Muscle layer of colon (tissue), 2 donors: ENCODE data around the gene TAS1R3.

Experiments
- H3K27ac ChIP-seq: one replicate; pipeline ENCODE4 v1.7.0; 2013; ENCODE audit warnings: low read depth, mild to moderate bottlenecking, low read length, moderate library complexity
- H3K27me3 ChIP-seq, 2 donors: one replicate each; pipeline ENCODE4 v1.7.0; 2013; ENCODE audit warnings: low read length in 2 of 2, mild to moderate bottlenecking in 2 of 2; ENCODE audit not compliant: insufficient read depth in 2 of 2, control insufficient read depth in 1 of 2
- H3K36me3 ChIP-seq: one replicate; pipeline ENCODE4 v1.7.0; 2013; ENCODE audit warnings: mild to moderate bottlenecking, low read length; ENCODE audit not compliant: insufficient read depth
- H3K4me1 ChIP-seq: one replicate; pipeline ENCODE4 v1.7.0; 2013; ENCODE audit warnings: mild to moderate bottlenecking, low read length; ENCODE audit not compliant: insufficient read depth
- H3K4me3 ChIP-seq, 2 donors: one replicate each; pipeline ENCODE4 v1.7.0; 2013; ENCODE audit warnings: low read length in 2 of 2, low read depth in 1 of 2, mild to moderate bottlenecking in 1 of 2, moderate library complexity in 1 of 2
- H3K9ac ChIP-seq: one replicate; pipeline ENCODE4 v1.7.0; 2013; ENCODE audit warnings: low read length
- H3K9me3 ChIP-seq: one replicate; pipeline ENCODE4 v1.7.0; 2013; ENCODE audit warnings: mild to moderate bottlenecking, low read length
- donor health status: abdominal sarcoma.
- donor health status: Adenocarcinoma of cecum.

The TAS1R3 gene

DNA sequence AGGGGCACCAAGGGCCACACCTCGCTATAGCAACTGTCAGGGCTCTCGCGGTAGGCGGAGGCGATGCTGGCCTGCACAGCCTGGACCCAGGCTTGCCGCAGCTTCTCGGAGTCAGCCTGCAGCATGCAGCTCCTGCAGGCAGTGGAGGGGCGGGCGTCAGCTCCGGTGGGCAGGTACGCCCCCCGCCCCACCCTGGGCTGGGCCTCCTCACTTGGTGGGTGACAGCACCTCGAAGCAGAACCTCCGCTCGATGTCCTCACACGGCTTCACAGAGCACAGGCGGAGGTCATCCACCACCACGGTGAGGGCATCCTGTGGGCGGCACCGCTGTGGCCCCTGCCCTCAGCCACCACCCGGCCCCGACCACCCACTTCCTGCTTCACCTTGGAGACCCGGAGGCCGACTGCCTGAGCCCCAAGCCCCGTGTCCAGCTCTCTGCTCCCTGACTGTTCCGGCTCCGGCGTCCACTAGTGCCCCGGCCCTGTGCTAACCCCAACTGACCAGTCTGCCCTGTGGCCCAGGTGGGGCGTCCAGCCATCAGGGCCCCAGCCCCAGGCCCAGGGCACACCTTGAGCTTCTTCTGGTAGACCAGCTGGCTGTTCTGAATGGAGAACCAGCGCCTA lies 33.2 kb upstream of the TAS1R3 start:
- Histone ChIP-seq H3K4me3 (no peak overlapping the region), H3K9me3 (no peaks in the 10 kb centered on the region), H3K27me3 (no peaks in the 10 kb centered on the region), H3K27ac (no peak overlapping the region), H3K9ac (no peak overlapping the region), H3K4me1 (no peaks in the 10 kb centered on the region), H3K36me3 (no peaks in the 10 kb centered on the region)

DNA sequence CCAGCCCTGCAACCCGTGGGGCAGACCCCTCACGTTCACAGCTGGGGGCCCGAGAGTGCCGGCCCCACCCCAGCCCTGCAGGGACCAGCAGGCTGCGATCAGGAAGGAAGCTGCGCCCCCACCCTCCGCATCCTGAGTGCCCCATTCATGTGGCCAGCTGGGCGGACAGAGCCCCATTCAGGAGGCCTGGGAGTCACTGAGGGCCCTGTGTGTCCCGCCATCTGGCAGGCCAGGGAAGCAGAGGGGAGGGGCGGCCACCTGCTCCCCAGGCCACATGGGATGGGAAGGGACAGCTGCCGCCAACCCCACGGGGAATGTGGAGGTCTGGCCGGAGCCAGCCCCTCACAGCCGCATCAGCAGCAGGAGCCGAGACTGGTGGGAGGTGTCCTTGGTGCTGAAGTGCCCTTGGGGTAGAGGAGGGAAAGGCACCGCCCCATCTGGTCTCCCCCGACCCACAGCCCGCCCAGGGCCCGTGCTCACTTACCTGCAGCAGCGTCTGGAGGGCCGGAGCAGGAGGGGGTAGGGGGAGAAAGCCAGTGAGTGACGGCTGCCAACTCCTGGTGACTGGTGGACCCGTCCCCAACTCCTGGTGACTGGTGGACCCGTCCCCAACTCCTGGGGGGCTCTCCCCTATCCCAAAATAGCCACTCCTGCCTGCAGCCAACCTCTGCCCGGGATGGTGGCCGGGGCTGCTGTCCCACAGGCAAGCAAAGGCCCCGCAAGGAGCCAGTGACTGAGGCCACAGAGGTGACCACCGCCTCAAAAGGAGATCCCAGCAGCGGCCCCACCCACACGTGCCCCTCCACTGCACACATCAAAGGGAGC lies 32.0 kb upstream of the TAS1R3 start:
- Histone ChIP-seq H3K36me3 (no peaks in the 10 kb centered on the region), H3K4me1 (peaks cover 3% of the 10 kb centered on the region), H3K27me3 (no peaks in the 10 kb centered on the region), H3K9me3 (no peaks in the 10 kb centered on the region), H3K27ac (no peak overlapping the region), H3K4me3 (no peak overlapping the region), H3K9ac (no peak overlapping the region)

DNA sequence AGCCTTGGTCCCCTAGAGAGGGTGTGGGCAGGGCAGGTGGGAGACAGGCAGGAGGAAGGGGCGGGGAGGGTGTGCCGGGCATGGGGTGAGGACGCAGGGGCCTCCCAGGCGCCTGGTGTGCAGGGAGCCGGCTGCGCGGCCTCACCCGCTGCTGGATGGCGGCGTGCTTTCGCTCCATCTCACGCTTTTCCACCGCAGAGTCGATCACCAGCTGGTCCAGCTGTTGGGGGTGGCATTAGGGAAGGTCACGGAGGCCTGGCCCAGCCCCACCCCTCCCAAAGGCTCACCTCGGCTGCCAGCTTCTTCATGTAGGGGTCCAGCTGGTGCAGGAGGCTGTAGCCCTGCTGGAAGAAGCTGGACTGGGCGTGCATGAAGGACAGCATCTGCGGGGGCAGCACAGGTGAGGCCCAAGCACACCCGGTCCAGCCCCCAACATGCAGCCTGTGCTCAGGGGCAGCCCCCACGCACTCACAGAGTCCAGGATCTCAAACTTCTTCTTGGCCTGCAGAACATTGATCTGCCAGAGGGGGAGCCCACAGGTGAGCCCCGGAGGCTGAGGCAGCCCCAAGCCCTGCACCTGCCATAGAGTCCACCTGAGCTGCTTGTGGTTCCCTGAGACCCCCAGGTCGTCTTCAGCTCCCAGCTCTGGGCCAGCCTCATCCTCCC lies 31.3 kb upstream of the TAS1R3 start:
- no peak overlapping the region for H3K4me3 ChIP-seq
- peaks cover 3% of the 10 kb centered on the region for H3K4me1 ChIP-seq
- no peak overlapping the region for H3K27ac ChIP-seq
- H3K9me3 ChIP-seq = no peaks in the 10 kb centered on the region
- no peak overlapping the region for H3K9ac ChIP-seq
- no peaks in the 10 kb centered on the region for H3K36me3 ChIP-seq
- H3K27me3 ChIP-seq = no peaks in the 10 kb centered on the region

DNA sequence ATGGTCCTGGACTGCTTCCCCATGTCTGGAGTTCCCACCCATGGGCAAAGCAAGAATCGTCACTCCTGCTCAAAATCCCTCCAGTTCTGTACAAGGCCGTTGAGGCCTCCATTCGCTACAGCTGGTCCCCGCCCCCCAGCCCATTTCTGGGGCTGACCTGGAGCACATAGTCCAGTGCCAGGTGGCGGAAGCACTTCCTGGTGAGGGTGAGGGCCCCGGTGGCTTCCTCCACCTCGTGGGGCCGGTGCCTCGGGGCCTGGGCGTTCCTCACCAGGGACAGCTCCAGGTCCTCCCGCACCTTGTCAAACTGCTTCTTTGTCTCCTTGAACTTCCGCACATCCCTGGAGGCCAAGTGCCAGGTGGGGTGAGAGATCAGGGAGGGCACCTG lies 30.7 kb upstream of the TAS1R3 start:
- Histone ChIP-seq H3K27me3 (no peaks in the 10 kb centered on the region), H3K36me3 (no peaks in the 10 kb centered on the region), H3K27ac (no peak overlapping the region), H3K4me3 (no peak overlapping the region), H3K4me1 (peaks cover 6% of the 10 kb centered on the region), H3K9me3 (no peaks in the 10 kb centered on the region), H3K9ac (no peak overlapping the region)

DNA sequence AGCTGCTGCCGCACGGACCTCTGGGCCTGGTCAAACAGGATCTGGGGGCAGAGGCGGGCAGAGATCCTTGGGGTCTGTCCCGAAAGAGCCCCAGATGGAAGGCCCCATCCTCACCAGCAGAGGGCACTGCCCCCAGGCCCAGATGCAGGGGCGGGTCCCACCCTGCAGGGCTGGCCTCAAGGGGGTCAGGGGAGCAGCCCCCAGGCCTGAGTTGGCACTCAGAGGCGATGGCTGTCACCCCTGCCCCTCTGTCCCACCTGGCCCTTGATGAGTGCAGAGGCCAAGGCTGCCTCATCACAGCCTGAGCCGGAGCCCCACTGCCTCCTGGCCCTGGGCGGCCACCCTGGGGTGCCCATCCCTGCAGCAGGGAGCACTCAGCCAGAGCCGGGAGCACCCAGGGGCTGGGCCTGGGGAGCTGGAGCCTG lies 29.1 kb upstream of the TAS1R3 start:
- H3K27ac ChIP-seq = no peak overlapping the region
- no peaks in the 10 kb centered on the region for H3K9me3 ChIP-seq
- H3K4me1 ChIP-seq = peaks cover 22% of the 10 kb centered on the region
- no peaks in the 10 kb centered on the region for H3K36me3 ChIP-seq
- no peak overlapping the region for H3K9ac ChIP-seq
- no peak overlapping the region for H3K4me3 ChIP-seq
- H3K27me3 ChIP-seq = no peaks in the 10 kb centered on the region

DNA sequence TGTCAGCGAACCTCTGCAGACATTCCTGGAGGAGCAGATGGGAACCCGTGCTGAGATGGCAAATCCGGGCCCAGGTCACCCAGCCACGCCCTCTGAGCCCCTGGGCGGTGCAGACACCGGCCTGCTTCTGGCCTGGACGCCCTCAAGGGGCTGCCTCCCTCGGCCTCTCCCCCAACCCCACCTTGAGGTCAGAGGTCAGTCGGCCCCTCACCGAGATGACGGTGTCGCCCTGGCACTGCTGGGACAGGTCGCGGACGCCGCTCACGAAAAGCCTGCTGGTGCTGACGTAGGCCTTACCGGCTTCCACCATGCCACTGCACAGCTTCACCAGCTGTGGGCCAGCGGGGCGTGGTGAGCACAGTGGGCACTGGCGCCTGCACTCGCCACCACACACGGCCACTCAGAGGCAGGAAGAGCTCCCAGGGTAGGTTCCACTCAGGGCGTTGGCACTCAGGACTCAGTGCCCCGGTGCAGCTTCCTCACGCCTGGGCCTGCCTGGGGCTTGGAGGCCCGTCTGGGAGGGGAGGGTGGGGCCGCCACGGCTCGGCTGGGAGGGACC lies 28.1 kb upstream of the TAS1R3 start:
- no peaks in the 10 kb centered on the region for H3K9me3 ChIP-seq
- peaks cover 22% of the 10 kb centered on the region for H3K4me1 ChIP-seq
- no peaks in the 10 kb centered on the region for H3K27me3 ChIP-seq
- no peaks in the 10 kb centered on the region for H3K36me3 ChIP-seq
- no peak overlapping the region for H3K4me3 ChIP-seq
- H3K27ac ChIP-seq = no peak overlapping the region
- H3K9ac ChIP-seq = no peak overlapping the region

DNA sequence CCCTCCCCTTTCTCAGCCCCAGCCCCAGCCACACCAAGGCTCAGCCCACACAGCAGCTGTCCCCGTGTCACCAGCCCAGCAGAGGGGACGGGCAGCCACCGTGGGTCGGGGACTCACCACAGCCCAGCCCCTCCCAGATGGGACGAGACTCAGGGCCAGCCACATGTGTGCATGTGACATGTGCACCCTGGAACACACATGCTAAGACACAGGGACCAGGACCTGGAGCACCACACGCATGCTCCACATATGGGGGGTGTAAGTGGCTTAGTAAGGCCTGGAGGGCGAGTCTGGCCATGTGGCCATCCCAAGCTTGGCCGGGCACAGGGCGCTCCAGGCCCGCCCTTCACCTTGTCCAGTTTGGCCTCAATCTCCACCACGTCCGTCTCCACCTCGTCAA lies 27.3 kb upstream of the TAS1R3 start:
- Histone ChIP-seq H3K27me3 (no peaks in the 10 kb centered on the region), H3K27ac (peak overlapping the region; percentile 14), H3K9ac (no peak overlapping the region), H3K9me3 (no peaks in the 10 kb centered on the region), H3K4me3 (peak overlapping the region in 1 of 2 donors; percentile 85), H3K36me3 (no peaks in the 10 kb centered on the region), H3K4me1 (peaks cover 22% of the 10 kb centered on the region)

DNA sequence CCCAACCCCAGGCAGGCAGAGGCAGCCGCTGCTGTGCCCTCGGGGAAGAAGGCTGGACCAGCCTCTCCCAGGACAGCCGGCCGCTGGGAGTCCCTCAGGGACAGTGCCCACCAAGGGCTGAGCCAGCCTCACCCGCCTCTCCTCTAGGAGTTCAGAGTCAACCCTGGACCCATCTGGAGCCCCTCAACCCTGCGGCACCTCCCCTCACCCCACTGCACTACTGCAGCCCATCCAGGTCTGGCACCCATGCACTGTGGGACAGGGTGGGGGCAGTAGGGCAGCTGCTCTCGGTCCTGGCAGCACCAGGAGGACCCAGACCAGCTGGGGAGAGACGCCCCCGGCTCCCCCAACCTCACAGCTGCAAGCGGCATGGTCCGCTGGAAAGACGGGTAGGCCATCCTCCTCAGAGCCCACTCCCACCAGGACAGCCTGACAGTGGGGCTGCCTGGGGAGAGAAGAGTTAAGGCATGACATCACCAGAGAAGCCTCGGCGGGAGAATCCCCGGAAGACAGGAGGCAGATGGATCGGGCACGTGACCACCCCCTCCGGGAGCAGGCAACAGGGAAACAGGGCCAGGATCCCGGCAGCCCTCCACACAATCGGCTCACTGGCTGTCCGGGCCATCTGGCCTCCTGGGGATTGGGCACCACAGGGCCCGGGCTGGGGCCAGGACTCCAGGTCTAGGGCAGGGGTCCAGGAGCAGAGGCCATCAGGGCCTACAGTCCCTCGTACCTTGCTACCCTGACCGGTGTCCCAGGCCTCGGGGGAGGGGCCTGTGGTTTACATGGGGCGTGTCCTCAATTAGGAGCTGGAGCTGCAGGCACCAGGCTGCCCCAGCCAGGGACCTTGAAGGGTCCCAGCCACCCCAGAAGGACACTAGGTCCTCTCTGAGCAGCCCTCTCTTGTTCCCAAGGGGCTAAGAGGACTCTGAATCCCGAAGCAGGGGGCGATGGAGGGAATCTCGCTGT lies 26.5 kb upstream of the TAS1R3 start:
- Histone ChIP-seq H3K4me3 (peak overlapping the region; percentile 47 to 85), H3K9me3 (no peaks in the 10 kb centered on the region), H3K4me1 (peaks cover 23% of the 10 kb centered on the region), H3K27me3 (no peaks in the 10 kb centered on the region), H3K27ac (peak overlapping the region; percentile 75), H3K9ac (peak overlapping the region; percentile 60), H3K36me3 (no peaks in the 10 kb centered on the region)

DNA sequence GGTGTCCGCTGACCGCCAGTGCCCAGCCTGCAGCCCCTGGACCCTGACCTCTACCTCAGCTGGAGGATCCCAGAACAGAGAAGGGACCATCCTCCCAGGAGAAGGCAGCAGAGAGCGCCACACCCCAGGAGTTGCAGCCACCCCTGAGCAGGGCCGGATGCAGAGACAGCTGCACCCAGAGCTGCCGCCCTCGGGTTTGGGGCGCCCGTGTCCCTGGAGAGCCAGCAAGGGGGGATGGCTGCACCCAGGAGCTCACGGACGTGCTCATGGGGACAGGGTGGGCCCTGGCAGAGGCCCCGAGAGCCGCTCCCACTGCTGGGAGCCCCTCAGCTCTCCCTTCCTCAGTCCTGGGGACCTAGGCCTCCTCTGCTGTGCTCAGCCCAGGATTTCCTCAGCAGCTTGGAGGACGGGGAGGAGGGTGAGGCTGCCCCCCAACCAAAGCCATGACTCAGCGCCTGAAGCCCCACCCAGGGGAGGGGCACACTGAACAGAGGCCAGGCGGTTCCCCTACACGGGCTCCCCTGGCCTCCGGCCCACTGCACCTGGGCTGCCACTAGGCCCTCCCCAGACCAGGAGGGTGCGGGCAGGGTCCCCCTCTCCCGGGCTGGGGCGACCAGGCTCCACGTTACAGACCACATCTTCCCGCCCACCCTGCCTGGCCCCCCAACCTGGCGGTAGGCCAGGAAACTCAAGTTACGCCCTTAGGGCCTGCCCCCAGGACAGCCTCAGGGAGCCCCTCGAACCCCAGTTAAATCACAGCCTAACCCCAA lies 25.6 kb upstream of the TAS1R3 start:
- Histone ChIP-seq H3K36me3 (peaks cover 6% of the 10 kb centered on the region), H3K4me3 (peak overlapping the region; percentile 40 to 85), H3K27me3 (no peaks in the 10 kb centered on the region), H3K9ac (peak overlapping the region; percentile 22), H3K27ac (peak overlapping the region; percentile 75), H3K4me1 (peaks cover 26% of the 10 kb centered on the region), H3K9me3 (no peaks in the 10 kb centered on the region)

DNA sequence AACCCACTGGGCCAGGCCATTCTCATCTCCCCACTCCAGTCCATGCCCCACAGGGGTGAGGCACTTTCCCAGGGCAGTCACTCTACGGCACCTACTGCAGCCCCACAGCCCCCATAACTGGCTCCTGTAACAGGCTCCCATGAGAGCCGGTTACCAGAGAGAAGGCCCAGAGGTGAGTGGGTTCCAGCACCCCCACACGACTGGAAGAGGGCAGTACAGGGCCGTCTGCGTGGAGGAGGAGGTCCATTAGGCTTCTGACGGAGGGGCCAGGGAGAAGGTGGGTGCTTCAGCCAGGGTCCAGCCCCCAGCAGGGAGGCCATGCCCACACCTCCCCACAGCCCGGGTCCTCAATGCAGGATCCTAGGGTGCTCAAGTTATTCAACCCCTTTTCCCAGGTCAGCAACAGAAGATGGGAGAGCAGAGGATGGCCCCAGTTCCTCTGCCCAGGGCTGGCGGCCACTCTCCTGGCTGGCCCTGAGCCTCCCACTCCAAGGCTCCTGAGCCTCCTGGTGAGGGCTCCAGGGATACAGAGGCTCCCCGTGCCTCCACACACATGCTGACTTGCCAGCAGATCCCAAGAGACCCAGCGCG lies 24.9 kb upstream of the TAS1R3 start:
- Histone ChIP-seq H3K36me3 (peaks cover 9% of the 10 kb centered on the region), H3K9ac (peak overlapping the region; percentile 4), H3K27ac (peak overlapping the region; percentile 75), H3K4me1 (peaks cover 26% of the 10 kb centered on the region), H3K9me3 (no peaks in the 10 kb centered on the region), H3K4me3 (peak overlapping the region; percentile 40 to 85), H3K27me3 (no peaks in the 10 kb centered on the region)
